Heart left ventricle (tissue), 16 donors: ENCODE data around the gene FBXL14. TPM values are rescaled to one million over a fixed set of nuclear protein-coding genes. Genes with fewer than 3 reads are reported as not detected.

ENCODE experiments used
- ATAC-seq, 4 donors: fragments of 200-7000 bp; cut with Tn5 transposase; one replicate each; pipeline ENCODE4 v1.9.1; 2020 to 2022; ENCODE audit warnings: moderate library complexity in 4 of 4, mild to moderate bottlenecking in 3 of 4, moderate number of reproducible peaks in 1 of 4
- DNase-seq, 5 donors: peaks; one replicate each; pipeline ENCODE4 v3.0.0-alpha.2; 2020
- H3K27ac ChIP-seq, 12 donors: fragments of 200-600 bp; sonication (generic) in 4 of 12; one replicate each; pipeline versions ENCODE4 v1.5.0 to v1.8.0; 2016 to 2022; ENCODE audit warnings: mild to moderate bottlenecking in 2 of 12
- H3K27me3 ChIP-seq, 9 donors: fragments of 200-600 bp; sonication (generic) in 2 of 9; one replicate each; pipeline versions ENCODE4 v1.5.1 to v1.8.0; 2016 to 2022; ENCODE audit warnings: mild to moderate bottlenecking in 3 of 9
- H3K36me3 ChIP-seq, 9 donors: fragments of 200-600 bp; sonication (generic) in 2 of 9; one replicate each; pipeline versions ENCODE4 v1.5.0 to v1.8.0; 2018 to 2022; ENCODE audit warnings: mild to moderate bottlenecking in 2 of 9
- H3K4me1 ChIP-seq, 12 donors: fragments of 200-600 bp; sonication (generic) in 4 of 12; one replicate each; pipeline versions ENCODE4 v1.5.0 to v1.8.0; 2016 to 2022; ENCODE audit warnings: mild to moderate bottlenecking in 3 of 12
- H3K4me3 ChIP-seq, 12 donors: fragments of 200-600 bp; sonication (generic) in 4 of 12; one replicate each; pipeline versions ENCODE4 v1.5.0 to v1.8.0; 2017 to 2022; ENCODE audit warnings: mild to moderate bottlenecking in 9 of 12, moderate library complexity in 4 of 12
- H3K9me3 ChIP-seq, 12 donors: fragments of 200-600 bp; sonication (generic) in 4 of 12; one replicate each; pipeline versions ENCODE4 v1.5.0 to v1.8.0; 2016 to 2022; ENCODE audit warnings: mild to moderate bottlenecking in 1 of 12
- CTCF ChIP-seq, 12 donors: fragments of 200-600 bp; sonication (generic) in 4 of 12; IDR thresholded peaks; one replicate each; pipeline versions ENCODE4 v1.5.0 to v1.8.0; 2018 to 2022; ENCODE audit warnings: antibody characterized with exemption in 12 of 12, mild to moderate bottlenecking in 5 of 12
- POLR2A ChIP-seq, 2 donors: fragments of 450-650 bp; IDR thresholded peaks; one replicate each; pipeline ENCODE4 v1.6.1; 2017; ENCODE audit warnings: antibody characterized with exemption in 2 of 2, mild to moderate bottlenecking in 2 of 2, moderate library complexity in 2 of 2
- WGBS, 4 donors: extraction: QIAGEN DNeasy Blood & Tissue Kit in 2 of 4; methylation state at CpG; one replicate each; pipeline versions ENCODE4 v1.1.5 to v1.1.7; 2013 to 2018; 5-methylcytosine and 5-hydroxymethylcytosine counted together
- intact Hi-C, 10 donors: fragments of 100-400 bp; cut with DNase I; formaldehyde crosslinking; loops; one replicate each; pipeline versions ENCODE4 v1.11.1 to v1.14.2; 2022
- polyA plus RNA-seq, 2 donors: library from polyadenylated mRNA; stranded (reverse); fragments of 200-250 nt; gene quantifications; one replicate each; pipeline ENCODE4 v1.2.3, GENCODE V29; 2013
- total RNA-seq, 9 donors: library from RNA; depleted of rRNA in 2 of 9; stranded (reverse); fragments of >200 nt in 2 of 9; fragmentation: NEBNext Ultra II Directional in 3 of 9; extraction: Animal tissue kit (Norgen Biotek cat#: 25700) in 3 of 9; gene quantifications; one replicate each; pipeline versions ENCODE4 v1.1.0 to v1.2.4, GENCODE V29; 2016 to 2023
- donor health status: ischemic (EF 13 %, LVEDD 7.1; RV severe dilation, severe dysfunction).
- donor health status: healthy with polysubstance abuse.
- donor health status: DM: no; HTN: yes; CAD: no.
- donor health status: DM: no; HTN: no; CAD: no.
- donor health status: ischemic (EF 25% LVEDD 6.9; RV normal size, moderate dysfunction).
- donor health status: ischemic (EF 25% LVEDD 5.7; RV mildly dilated, moderate dysfunction).
- donor health status: healthy.
- donor health status: DM: yes; HTN: yes; CAD: no.
- donor health status: ischemic (EF 35%, LVEDD 5.7; RV mildly dilated, moderate dysfunction).
- donor health status: nonischemic (EF 11% LVEDD 7.7; RV severe dilation, severe dysfunction).
- donor health status: DM: yes; HTN: yes; CAD: no.
- donor health status: PGD.
- donor health status: ischemic (EF 29% LVEDD 5.4; RV normal size, mild dysfunction).
- donor health status: nonischemic (EF 23%, LVEDD 6.1; RV moderate dilation, normal function).

FBXL14 gene
- total and polyA plus RNA-seq, 11 donors, result 1.7 to 10.1 (median 8.4) TPM

DNA sequence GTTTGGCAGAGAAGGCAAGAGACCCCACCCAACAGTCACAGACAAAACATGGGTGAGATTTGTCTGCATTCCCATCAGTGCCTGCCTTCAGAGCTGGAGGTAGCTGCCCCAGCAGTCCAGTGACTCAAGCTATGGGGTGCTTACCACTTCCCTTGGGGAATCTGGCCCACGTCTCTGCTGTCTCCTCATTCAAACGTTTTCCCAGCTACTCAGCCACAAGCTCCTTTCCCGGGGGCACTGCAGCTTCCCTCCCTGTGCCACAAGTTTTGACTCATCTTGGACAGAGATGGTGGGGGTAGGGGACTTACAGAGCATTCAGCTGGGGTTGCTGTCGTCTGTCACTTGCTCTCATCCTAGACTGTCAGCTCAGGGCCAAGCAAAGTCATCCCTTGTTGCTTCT is 66.6 kb downstream of the FBXL14 start:
- Histone ChIP-seq H3K4me1 (peaks cover 0 to 22% (median under 1%) of the 10 kb centered on the region in 12 donors), H3K27me3 (peaks cover 4 to 61% (median 18%) of the 10 kb centered on the region in 9 donors), H3K9me3 (no peaks in the 10 kb centered on the region), H3K4me3 (no peak overlapping the region), H3K27ac (no peak overlapping the region), H3K36me3 (no peaks in the 10 kb centered on the region)
- no peak for ATAC-seq
- DNase-seq, result no peak
- intact Hi-C loops, result loop anchor here in 1 of 10 donors (10.0 kb wide), 1 partner anchor 47 kb away; no protein-coding TSS in a partner anchor
- WGBS, 4 donors, result 59 to 75% (median 71%) methylated on average over 4 of the region's 4 CpGs
- TF ChIP-seq POLR2A (IDR thresholded peaks at IDR 0.05) (no peak), CTCF (IDR thresholded peaks at IDR 0.05) (no peak)

DNA sequence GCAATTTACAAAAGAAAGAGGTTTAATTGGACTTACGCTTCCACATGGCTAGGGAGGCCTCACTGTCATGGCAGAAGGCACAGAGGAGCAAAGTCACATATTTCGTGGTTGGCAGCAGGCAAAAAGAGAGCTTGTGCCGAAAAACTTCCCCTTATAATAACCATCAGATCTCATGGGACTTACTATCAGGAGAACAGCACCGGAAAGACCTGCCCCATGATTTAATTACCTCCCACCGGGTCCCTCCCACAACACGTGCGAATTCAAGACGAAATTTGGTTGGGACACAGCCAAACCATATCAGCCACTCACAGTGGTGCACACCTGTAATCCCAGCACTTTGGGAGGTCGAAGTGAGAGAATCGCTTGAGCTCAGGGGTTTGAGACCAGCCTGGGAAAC is 68.5 kb downstream of the FBXL14 start:
- Histone ChIP-seq H3K4me1 (peaks cover 0 to 12% (median 0%) of the 10 kb centered on the region in 12 donors), H3K9me3 (no peaks in the 10 kb centered on the region), H3K36me3 (no peaks in the 10 kb centered on the region), H3K27ac (no peak overlapping the region), H3K27me3 (peaks cover 0 to 42% (median 9%) of the 10 kb centered on the region in 9 donors), H3K4me3 (no peak overlapping the region)
- 71 to 90% (median 78%) methylated on average over 10 of the region's 10 CpGs for WGBS, 4 donors
- no peak for ATAC-seq
- TF ChIP-seq CTCF (IDR thresholded peaks at IDR 0.05) (no peak), POLR2A (IDR thresholded peaks at IDR 0.05) (no peak)
- intact Hi-C loops, result loop anchor here in 1 of 10 donors (10.0 kb wide), 1 partner anchor 49 kb away; no protein-coding TSS in a partner anchor
- no peak for DNase-seq

DNA sequence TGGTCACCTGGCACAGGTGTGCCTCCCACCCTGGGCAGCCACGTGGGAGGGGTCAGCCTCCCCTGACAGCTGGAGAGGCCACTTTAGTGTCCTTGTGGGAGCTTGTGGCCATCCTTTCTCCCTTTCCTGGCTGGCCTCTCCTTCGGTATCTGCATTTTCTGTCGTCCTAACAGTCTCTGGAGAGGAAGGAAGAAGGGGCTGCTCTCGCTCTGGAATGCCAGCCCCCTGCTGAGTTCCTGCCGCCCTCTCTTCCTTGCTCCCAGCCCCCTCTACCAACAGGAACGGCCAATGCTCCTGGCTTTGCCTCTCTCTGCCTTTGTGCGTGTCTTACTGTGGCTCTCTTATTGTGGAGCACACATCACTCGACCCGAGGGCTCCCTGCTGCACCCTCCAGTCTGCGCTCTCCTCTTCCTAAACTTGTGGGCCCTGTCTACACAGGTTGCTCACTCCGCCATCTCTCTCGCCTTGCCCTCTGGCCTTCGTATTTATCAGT is 70.8 kb downstream of the FBXL14 start:
- WGBS, 4 donors, result 60 to 67% (median 65%) methylated on average over 13 of the region's 13 CpGs
- no peak for TF ChIP-seq POLR2A (IDR thresholded peaks at IDR 0.05)
- TF ChIP-seq CTCF (IDR thresholded peaks at IDR 0.05), result no peak
- H3K27me3 ChIP-seq, result peaks cover 0 to 28% (median 0%) of the 10 kb centered on the region in 9 donors
- H3K9me3 ChIP-seq, result no peaks in the 10 kb centered on the region
- intact Hi-C loops, result loop anchor here in 1 of 10 donors (10.0 kb wide), 1 partner anchor 51 kb away; no protein-coding TSS in a partner anchor
- H3K4me1 ChIP-seq, result peaks cover 0 to 7% (median 0%) of the 10 kb centered on the region in 12 donors
- H3K4me3 ChIP-seq, result no peak overlapping the region
- ATAC-seq (no peak), DNase-seq (no peak)
- no peaks in the 10 kb centered on the region for H3K36me3 ChIP-seq
- H3K27ac ChIP-seq, result no peak overlapping the region

- 86 to 93% (median 91%) methylated on average over 7 to 8 of the region's 8 CpGs for WGBS, 4 donors
- DNase-seq (no peak), ATAC-seq (no peak)
- intact Hi-C loops, result loop anchor here in 1 of 10 donors (10.0 kb wide), 1 partner anchor 52 kb away; no protein-coding TSS in a partner anchor
- H3K9me3 ChIP-seq, result no peaks in the 10 kb centered on the region
- no peak overlapping the region for H3K4me3 ChIP-seq
- H3K27ac ChIP-seq, result no peak overlapping the region
- TF ChIP-seq CTCF (IDR thresholded peaks at IDR 0.05) (no peak), POLR2A (IDR thresholded peaks at IDR 0.05) (no peak)
- H3K36me3 ChIP-seq, result no peaks in the 10 kb centered on the region
- peaks cover 0 to 25% (median 0%) of the 10 kb centered on the region in 9 donors for H3K27me3 ChIP-seq
- H3K4me1 ChIP-seq, result peaks cover 0 to 7% (median 0%) of the 10 kb centered on the region in 12 donors
These were observed 71.3 kb downstream of the FBXL14 start for GRCh38 chr12:1523046-1523445.
